Inflammatory macrophage treated with lipopolysaccharide for 1 hour (primary cell): ENCODE results near the gene ANTXR1.

Experiments used
- DNase-seq, 2 donors: peaks; one replicate each; pipeline ENCODE4 v3.0.0-alpha.2; 2020 to 2022

Gene ANTXR1

DNA sequence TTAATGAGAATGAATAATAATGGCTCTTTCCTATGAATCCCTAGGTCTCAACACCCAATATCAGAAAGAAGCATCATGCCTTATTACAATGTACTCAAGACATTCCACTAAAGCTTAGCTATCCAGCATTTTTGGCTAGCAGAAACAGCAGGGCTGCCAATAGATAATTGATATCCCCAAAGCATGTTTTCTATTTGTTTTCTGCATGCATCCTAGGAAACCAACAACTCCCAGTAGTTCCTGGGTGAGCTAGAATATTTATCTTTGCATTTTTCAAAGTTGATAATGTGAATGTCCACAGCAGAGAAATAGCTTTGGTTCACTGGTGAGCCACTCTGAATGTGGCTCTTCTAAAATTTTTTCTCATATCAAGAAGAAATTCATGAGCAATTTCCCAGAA lies 5.8 kb upstream of the ANTXR1 start:
- DNase-seq = no peak

DNA sequence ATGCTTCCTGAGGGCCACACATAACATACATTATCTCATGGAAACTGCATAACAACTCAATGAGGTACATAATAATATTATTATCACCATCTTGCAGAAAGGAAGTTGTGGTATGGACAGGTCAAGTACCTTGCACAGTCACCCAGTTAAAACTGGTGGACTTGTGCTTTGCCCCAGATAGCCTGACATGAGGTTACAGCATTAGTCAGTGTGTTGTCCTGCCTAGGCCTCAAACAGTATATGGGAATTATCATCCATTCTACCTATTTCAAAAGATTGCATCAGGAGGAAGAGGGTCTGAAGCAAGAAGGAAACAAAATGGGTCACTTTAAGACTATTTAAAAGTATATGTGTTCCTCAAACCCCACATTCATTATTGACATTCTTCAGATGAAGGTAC lies 5.4 kb upstream of the ANTXR1 start:
- no peak for DNase-seq

DNA sequence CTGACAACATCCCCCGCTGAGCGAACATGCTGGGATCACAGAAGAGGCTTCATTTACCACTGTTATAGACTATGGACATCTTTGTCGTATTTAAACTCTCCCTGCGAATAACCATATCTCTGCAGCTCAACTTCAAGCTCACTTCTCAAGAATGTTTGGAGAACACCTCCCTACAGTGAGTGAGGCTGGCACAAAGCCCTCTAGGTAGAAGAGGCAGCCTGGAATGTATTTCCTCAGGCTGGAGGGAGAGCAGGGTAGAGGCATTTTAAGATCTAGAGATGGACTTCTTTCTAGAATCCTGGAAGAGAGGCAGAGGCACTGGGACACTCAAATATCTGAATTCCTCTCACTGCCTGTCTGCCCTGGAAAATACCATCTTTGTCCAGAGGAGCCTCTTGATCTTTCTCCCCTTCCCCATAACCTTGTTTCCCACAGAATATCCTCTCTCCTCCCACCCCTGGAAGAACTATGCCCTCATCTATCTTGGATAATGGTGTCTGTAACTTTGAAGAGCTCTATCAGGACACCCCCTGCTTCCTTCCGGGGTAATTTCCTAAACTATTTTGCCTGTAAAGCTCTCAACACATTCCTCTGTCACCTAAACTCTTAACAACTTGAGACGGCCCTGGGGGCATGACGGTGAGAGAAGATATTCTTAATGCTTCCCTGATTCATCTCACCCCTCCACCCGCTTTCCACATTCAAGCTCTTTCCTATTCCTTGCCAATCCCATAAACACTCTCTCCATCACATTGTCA lies 2.4 kb upstream of the ANTXR1 start:
- no peak for DNase-seq

DNA sequence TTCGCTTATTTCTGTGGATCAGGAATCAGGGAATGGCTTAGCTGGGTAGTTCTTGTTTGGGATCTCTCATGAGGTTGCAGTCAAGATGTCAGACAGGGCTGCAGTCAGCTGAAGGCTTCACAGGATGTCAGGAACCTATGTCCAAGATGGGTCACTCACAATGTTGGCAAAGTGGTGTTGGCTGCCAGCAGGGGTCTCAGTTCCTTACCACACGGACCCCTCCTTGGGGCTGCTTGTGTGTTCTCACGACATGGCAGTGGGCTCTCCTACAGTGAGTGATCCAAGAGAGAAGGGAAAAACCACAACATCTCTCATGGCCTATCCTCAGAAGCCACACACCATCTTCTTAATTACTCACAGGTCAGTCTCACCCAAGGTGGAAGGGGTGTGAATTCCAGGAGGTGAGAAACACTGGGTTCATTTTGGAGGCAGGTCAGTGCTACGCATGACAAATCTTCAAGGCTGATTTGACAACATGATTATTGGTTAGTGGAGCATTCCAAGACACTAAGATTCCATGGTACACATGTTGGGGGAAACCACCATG lies 1.3 kb upstream of the ANTXR1 start:
- DNase-seq = no peak

DNA sequence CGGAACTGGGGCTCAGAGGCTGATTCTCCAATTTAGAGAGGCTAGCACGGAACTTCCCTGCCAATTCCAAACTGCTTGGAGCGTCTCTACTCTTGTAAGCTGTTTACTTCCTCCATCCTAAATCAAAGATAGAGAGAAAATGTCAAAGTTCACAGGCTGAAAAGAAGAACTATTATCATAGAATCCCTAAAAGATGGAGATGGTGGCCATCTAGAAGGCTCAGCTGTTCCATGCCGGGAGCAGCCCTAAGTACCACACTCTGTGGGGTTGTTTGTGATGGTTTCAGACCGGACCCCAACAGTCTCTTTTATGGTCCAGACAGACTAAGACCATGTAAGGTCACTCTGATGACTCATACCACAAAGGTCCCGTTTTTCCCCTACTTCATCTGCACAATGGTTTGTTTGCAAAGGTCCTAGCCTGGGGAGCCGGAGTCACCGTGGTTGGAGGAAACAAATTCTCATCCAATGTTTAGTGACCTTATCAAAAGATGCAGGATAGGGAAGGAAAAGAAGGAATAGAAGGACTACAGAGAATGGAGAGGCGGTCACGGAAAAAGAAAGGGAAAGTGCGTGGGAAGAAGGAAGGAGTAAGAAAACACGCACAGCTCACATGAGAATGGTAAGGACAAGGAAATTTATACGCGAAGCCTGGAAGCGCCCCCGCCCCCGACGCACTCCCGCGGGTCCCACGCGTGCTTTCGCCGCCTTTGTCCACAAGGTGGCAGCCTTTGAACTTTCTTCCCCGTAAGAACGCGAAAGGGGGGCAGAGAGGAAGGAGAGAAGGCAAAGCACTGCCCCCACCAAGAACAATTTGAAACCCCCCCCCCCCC lies 453 bp upstream of the ANTXR1 start:
- peak; percentile 11 to 52 for DNase-seq

DNA sequence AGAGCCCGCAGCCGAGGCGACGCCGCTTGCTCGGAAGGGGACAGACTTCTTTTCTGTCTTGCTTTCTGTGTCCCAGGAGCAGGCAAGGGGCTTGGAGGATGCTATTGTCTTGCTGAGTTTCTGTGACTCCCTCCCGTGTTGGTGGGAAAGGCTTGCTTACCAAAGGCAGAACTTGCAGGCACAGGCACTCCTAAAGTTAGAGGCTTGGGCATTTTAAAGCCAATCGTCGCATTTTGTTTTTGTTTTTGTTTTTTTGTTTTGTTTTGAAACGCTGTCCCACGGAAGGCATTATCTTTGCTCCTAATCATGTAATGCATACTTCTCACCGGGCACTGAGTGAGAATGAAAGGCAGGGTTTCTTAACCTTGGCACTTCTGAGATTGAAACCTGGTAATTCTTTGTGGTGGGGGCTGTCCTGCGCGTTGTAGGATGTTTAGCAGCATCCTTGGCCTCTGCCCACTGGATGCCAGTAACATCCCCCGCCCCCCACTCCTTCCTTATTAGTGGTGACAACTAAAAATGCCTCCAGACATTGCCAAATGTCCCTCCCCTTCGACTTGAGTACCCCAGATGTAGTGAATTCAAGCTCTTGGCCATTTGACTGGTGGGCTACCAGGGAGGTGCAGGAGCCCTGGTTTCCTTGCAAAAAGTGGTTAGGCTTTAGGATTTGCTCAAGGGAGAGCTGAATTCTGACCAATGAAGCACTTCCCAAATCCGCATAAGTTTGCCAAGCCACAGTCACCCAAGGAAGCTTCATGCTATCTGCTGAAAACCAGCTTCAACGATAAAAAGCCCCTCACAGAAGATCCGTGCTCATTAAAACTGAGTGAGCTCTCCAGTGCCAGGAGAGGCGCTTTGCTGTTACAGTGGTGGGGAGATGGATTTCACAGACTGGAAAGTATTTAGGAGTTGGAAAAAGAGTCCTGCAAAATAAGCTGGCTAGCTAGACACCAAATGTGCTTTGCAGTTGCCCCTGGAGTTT lies 1.2 kb downstream of the ANTXR1 start:
- DNase-seq = no peak

DNA sequence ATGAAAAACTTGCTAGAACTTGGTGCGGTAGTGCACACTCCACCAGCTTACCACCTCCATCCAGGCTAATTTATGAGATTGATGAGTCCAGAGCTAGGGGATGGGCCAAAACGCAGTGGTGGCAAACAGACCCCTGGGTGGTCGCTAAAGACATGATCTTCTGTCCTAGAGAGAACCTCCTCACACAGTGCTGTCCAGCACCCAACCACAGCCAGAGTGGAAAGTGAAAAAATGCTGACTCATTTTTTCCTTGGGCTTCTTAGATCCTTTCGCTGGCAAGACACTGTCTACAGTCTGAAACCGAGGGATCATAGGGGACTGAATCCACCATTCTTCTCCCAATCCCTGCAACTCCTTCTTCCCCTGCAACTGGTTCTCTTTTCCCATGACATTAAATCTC lies 4.1 kb downstream of the ANTXR1 start:
- DNase-seq = no peak

DNA sequence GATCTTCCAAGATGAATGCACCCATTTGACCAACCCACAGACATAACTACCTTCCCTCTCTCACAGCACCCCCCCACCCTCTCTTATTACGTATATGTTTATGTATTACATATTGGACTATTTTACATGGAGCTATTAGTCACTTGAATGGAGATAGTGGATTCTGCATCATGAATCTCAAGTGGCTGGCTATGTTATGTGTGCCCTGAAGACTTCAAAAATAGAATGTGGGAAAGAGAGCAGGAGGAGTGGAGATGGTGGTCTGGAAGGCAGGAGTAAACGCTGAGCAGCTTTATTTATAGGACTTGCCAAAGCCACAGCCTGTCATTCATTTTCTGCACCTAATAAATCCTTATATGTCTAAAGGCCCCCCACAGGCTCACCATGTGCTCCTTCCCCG lies 4.9 kb downstream of the ANTXR1 start:
- no peak for DNase-seq

DNA sequence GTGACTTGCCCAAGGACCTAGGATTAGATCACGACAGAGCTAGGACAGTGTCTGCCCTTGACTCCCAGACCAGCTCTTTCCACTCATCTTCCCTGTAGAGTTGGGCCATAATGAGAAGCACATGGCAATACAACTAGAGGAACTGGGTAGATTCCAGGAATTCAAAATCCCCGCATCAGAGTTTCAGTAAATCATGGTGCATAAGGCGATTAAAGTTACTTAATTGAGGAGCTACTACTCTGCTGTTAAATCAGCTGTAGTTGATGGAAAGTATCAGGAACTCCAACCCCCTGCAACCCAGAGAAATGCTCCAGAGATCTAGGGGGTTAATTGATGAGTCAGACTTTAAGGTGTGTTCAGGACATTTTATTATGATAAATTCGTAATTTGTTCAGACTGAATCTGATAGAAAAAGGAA lies 5.7 kb downstream of the ANTXR1 start:
- no peak for DNase-seq

DNA sequence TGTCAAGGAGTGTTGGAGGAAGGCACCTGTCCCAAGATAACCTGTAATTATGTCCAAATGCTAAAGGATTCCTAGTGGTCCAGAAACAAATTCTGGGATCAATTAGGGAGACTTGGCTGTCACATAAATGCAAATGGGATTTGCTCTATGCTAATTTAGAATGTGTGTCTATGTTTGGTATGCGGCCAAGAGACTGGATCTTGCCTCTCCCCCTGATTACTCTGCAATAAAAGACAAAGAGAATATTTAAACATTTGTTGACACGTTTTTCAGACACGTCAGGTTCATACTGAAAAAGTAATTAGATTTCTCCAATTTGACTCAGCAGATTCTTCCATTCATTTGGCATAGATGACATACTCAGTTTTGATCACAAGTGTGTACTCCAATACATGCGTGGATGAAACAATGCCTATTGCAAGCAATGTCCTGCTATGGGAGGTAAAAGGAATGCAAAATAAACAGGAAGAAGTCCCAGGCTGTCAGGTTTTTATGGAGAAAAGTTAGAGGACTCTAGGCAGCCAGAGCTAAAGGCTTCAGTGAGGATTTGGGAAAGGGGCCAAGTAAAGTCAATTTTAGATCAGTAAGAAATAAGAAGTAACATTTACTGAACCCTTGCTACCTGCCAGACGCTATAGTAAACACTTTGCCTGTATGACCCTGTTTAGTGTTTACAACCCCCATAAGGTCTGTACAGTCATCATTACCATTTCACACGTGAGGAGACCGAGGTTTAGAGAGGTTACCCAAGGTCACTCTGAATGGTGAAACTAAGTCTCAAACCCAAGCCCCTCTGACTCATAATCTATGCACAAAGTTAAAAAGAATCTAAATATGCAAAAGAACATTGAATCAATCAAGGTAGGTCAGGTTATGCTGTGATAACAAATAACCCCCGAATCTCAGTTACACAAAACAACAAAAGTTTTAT lies 7.8 kb downstream of the ANTXR1 start:
- DNase-seq = no peak

DNA sequence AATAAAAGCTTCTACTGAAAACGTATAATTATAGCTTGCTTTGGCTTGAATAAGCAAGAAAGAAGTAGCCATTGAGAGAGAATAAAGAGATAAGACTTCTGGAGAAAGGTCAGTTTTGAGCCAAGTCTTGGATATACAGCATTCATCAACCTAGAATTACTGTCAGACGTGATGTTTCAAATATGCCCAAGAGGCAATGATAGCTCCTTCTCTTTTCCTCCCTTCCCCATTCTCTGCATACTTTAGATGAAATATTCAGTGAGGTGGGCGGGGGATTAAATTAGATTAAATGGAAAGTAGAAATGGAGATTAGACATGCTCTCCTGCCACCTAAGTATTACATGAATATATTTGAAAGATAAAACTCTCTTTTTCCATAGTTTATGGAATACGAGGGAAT lies 8.7 kb downstream of the ANTXR1 start:
- no peak for DNase-seq

DNA sequence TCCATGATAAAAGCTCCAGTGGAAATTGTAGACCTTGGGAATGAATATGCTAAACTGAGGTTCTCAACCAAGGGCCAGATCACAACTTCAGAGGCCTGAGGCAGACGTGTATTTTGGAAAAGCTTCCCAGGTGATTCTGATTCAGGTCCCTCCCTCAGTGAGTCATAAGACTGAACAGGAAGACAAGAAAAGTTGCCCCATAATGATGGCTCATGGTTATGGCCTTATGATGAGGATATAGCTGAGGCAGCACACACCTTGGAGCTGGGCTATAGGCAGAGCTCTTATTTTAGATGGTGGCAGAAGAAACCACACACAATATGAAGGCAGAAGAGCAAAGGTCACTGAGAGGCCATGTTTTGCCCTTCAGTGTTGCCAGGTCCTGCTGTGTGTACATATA lies 9.6 kb downstream of the ANTXR1 start:
- DNase-seq = no peak

DNA sequence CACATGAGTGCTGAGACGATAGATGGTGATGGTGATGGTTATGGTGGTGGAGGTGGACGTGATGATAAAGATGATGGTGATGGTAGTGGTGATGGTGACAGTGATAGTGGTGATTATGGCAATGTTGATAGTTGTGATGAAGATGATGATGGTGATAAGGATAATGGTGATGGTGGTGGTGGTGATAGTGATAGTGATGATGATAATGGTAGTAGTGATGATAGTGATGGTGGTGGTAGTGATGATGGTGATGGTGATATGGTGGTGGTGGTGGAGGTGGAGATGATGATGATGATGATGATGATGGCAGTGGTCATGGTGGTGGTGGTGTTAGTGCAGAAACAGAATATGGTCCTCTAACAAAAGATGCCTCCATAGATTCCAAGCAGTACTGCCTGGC lies 10.3 kb downstream of the ANTXR1 start:
- no peak for DNase-seq

DNA sequence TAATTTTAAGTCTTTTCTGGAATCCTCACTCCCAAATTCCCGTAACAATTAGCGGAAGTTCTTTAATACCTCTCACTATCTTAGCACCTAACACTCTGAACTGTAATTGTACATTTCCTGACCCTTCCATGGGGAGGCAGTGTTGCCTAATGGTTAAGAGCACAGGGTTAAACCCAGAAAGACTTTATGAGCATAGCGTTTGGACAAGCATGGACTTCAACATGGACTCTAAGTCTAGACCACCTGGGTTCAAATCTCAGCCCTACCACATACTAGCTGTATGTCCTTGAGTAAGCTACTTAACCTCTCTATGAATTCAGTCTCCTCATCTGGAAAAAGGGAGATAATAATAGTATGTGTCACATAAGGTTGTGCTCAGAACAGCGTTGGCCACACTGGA lies 13.0 kb downstream of the ANTXR1 start:
- peak; percentile 54 to 88 for DNase-seq

DNA sequence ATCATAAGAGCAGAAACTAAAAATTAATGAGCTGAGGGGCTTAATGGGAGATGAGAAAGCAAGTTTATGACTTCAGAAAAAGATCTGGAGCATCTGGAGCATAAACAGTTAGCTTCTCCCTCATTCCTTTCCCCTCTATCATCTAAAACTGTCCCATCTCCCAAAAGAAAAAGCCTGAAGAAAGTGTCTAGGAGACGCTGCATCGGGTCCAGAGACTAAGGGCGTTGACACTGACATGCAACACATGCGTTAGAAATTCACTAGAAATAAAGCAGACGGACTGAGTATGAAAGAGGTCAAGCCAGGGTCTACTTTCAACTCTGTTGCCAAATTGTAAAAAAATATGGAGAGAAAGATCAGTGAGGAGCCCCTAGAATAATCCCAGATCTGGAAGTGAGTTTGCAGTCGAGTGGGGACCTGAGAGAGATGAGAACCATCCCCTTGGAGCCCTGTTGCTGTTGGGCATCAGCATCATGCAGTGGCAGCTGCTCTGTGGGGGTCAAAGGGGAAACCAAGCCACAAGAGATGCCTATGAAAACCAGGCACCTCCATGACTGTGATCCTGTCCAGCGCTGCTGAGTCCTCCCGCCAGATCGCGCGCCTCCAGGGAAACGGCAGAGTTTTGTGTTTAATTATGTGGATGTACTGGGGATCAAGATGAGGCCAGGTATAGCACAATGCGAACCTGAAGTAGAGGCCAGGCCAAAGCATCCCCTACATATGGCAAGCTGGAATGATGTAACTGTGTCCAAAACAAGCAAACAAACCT lies 13.9 kb downstream of the ANTXR1 start:
- DNase-seq = no peak

DNA sequence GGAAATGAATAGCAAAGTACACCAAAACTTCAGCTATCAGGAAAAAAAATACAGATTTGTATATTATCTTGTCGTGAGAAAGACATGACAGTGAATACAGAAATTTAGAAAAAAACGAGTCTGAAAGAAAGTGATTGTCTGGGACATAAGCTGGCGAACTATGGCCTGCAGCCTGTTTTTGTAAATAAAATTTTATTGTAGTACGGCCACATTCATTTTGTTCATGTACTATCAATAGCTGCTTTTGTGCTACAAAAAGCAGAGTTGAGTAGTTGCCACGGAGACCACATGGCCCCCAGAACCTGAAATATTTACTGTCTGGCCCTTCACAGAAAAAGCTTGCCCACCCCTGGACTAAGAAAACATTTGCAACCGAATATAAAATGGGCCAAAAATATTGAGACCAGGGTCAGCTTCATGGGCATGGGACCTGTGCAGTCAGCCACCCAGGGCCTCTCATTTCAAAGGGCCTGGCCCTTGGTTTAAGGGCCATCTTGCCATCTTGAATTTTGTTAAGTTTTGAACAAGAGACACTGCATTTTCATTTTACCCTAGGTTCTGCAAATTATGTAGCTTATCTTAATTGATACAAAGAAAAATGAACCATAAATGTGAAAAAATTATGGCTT lies 17.9 kb downstream of the ANTXR1 start:
- no peak for DNase-seq

DNA sequence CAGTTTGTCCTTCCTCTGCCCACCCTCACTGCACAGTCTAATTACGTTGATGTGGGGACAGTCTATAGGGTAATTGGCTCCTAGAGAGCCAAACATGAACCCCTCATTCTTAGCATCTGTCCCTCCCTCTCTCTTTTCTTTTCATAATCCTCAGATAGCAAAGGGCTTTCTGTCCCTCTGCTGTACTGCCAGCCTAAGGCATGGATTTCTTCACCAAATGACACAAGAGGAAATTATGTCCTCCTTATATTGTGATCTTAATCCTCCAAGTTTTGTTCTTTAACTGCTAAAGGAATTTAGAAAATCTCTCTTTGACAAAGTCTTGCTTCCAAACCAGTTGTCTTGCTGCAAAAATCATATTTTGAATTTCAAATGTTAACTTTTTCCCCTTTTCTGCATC lies 18.5 kb downstream of the ANTXR1 start:
- no peak for DNase-seq

DNA sequence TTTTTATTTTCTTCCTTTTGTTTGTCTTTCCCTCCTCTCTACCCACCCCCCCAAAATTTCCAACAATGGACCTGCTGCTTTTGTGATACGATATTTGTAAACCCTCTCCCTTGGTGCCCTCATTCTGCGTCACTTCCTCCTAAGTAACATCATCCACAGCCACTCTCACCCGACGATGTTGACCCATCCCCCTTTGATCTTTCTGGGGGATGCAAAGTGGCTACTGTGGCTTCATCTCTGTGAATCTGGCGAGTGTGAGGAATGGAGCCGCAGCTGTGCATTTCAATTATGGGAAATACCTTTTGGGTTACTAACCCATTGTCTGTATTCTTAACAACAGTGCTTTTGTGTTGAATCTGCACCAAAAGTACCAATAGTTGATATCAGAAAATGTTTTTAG lies 19.4 kb downstream of the ANTXR1 start:
- no peak for DNase-seq

DNA sequence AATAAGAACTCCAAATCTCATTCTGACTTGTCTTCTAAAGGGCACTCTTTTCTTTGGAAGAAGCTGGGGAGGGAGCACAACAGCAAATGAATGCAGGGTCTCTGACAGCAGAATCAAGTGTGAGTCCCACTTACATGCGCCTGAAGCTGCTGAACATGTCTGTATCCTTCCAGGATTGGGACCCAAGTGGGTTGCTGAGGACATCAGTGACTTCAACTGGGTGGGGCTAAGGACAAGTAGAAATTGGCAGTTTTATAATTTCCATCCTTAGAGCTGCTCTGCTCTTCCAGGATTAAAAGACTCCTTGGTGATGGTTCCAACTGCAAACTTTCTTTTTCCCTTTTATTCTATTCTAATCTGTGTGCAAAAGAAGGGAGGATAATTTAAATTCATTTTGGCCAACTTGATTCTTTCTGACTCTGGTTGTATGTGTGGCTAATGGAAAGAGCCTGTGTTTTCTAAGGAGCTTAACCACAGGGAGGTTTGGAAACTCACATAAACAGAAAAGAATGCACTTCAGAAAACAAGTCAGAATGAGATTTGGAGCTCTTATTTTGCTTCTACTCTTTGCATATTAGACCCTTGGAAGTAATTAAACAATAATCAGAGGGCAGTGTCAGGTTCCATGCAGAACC lies 20.6 kb downstream of the ANTXR1 start:
- DNase-seq = no peak

DNA sequence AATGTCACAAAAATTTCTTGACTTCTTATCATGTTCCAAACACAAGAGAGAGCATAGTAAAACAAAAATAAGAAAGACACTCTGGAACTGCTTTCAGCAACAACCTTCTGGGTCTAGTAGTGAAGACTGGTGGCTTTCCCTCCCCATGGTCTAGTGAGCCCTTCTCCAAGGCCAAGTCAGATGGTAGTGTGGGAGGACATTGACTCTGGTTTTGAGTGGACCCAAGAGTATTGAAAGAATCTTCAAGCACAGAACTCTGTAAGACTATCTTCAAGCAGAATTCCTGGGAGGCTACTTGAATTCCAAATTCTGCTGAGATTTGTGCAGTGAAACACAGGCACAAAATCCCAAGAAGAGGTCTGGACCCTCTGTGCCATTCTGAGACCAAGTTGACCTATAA lies 21.1 kb downstream of the ANTXR1 start:
- no peak for DNase-seq
